Vagina (tissue), 2 donors: ENCODE data around the gene WSCD1.

Experiments used
- POLR2AphosphoS5 ChIP-seq, 2 donors: sonication (generic); formaldehyde crosslinking; IDR thresholded peaks; one replicate each; pipeline ENCODE4 v1.9.0; 2017; ENCODE audit warnings: antibody characterized with exemption in 2 of 2, mild to moderate bottlenecking in 2 of 2, low read depth in 1 of 2; ENCODE audit not compliant: insufficient read depth in 1 of 2
- TF ChIP-seq, protein P1 (sequence below), 3 experiments: fragments of 450-650 bp in 2 of 3; fragments of 200-600 bp in 1 of 3; sonication (generic) in 1 of 3; IDR thresholded peaks; one replicate each; pipeline ENCODE4 v1.5.1; 2017 to 2019; ENCODE audit warnings: antibody characterized with exemption in 3 of 3, mild to moderate bottlenecking in 2 of 3, moderate library complexity in 2 of 3

DNA sequence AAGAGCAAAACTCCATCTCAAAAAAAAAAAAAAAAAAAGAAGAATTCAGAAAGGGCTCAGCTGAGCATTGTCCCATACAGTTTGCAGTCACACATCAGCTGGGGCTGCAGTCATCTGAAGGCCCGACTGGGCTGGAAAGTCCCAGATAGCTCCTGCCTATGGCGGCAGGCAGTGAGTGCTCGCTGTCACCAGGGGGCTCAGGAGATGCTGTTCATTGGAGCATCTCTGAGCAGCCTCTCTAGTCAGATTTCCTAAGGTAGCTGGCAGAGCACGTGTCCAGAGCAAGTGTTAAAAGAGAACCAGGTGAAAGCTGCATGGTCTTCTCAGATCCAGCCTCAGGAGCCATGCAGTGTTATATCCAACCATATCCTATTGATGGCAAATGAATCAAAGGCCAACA, 75.8 kb downstream of the WSCD1 start:
- TF ChIP-seq, protein P1, sequence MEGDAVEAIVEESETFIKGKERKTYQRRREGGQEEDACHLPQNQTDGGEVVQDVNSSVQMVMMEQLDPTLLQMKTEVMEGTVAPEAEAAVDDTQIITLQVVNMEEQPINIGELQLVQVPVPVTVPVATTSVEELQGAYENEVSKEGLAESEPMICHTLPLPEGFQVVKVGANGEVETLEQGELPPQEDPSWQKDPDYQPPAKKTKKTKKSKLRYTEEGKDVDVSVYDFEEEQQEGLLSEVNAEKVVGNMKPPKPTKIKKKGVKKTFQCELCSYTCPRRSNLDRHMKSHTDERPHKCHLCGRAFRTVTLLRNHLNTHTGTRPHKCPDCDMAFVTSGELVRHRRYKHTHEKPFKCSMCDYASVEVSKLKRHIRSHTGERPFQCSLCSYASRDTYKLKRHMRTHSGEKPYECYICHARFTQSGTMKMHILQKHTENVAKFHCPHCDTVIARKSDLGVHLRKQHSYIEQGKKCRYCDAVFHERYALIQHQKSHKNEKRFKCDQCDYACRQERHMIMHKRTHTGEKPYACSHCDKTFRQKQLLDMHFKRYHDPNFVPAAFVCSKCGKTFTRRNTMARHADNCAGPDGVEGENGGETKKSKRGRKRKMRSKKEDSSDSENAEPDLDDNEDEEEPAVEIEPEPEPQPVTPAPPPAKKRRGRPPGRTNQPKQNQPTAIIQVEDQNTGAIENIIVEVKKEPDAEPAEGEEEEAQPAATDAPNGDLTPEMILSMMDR (IDR thresholded peaks at IDR 0.05) = no peak
- no peak for TF ChIP-seq POLR2AphosphoS5 (IDR thresholded peaks at IDR 0.05; ENCODE audit: insufficient read depth in 1 of 2, low read depth in 1 of 2)
